Gastroesophageal sphincter (tissue), 3 donors: ENCODE measurements around the gene NID2.

ENCODE experiments used
- CTCF ChIP-seq, 4 experiments: fragments of 200-600 bp in 2 of 4; fragments of 450-650 bp in 2 of 4; sonication (generic) in 1 of 4; IDR thresholded peaks; one replicate each; pipeline ENCODE4 v1.5.1; 2017 to 2019; ENCODE audit warnings: antibody characterized with exemption in 4 of 4, mild to moderate bottlenecking in 2 of 4, moderate library complexity in 2 of 4
- POLR2A ChIP-seq, 2 donors: fragments of 450-650 bp; IDR thresholded peaks; one replicate each; pipeline ENCODE4 v1.6.1; 2017; ENCODE audit warnings: antibody characterized with exemption in 2 of 2, mild to moderate bottlenecking in 2 of 2, moderate library complexity in 1 of 2
- POLR2AphosphoS5 ChIP-seq: sonication (generic); formaldehyde crosslinking; IDR thresholded peaks from one replicate; pipeline ENCODE4 v1.6.1; 2017; ENCODE audit warnings: antibody characterized with exemption

DNA sequence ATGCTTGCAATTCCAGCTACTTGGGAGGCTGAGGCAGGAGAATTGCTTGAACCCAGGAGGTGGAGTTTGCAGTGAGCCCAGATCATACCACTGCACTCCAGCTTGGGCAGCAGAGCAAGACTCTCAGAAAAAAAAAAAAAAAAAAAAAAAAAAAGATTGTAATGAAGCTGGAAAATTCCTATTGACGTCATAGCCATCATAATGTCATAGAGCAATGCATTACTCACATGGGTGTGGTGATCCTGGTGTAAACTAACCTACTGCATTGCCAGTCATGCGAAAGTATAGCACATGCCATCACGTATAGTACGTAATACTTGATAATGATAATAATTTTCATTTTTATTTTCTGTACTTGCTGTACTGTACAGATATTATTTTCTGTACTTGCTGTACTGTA is 42.7 kb upstream of the NID2 start:
- TF ChIP-seq POLR2A (IDR thresholded peaks at IDR 0.05) = no peak
- TF ChIP-seq CTCF (IDR thresholded peaks at IDR 0.05) = no peak
- no peak for TF ChIP-seq POLR2AphosphoS5
